HG02970 (cell line): ENCODE data around the gene SRCIN1.

ENCODE experiments used
- ATAC-seq: cut with Tn5 transposase; IDR thresholded peaks from one replicate; pipeline ENCODE4 v1.9.1; 2021; ENCODE audit warnings: mild to moderate bottlenecking, moderate library complexity, moderate number of reproducible peaks; ENCODE audit not compliant: unreplicated experiment, low FRiP score

SRCIN1 gene

GRCh38 chr17:38601539-38602351, 4.0 kb downstream of the SRCIN1 start:
- ATAC-seq: no peak

GRCh38 chr17:38600906-38601305, 4.8 kb downstream of the SRCIN1 start:
- ATAC-seq: no peak

GRCh38 chr17:38600416-38600815, 5.3 kb downstream of the SRCIN1 start:
- ATAC-seq: no peak

GRCh38 chr17:38599398-38599856, 6.3 kb downstream of the SRCIN1 start:
- no peak for ATAC-seq

GRCh38 chr17:38598995-38599394, 6.8 kb downstream of the SRCIN1 start:
- ATAC-seq: no peak

- no peak for ATAC-seq
These were observed 7.2 kb downstream of the SRCIN1 start for GRCh38 chr17:38598536-38598935.

GRCh38 chr17:38597375-38597774, 8.4 kb downstream of the SRCIN1 start:
- no peak for ATAC-seq

GRCh38 chr17:38596651-38597050, 9.1 kb downstream of the SRCIN1 start:
- no peak for ATAC-seq

GRCh38 chr17:38595892-38596291, 9.9 kb downstream of the SRCIN1 start:
- no peak for ATAC-seq

GRCh38 chr17:38594152-38594551, 11.6 kb downstream of the SRCIN1 start:
- ATAC-seq: no peak

- no peak for ATAC-seq
These were observed 13.3 kb downstream of the SRCIN1 start for GRCh38 chr17:38592487-38592886.

- no peak for ATAC-seq
These were observed 14.0 kb downstream of the SRCIN1 start for GRCh38 chr17:38591759-38592241.

- ATAC-seq: no peak
These were observed 14.6 kb downstream of the SRCIN1 start for GRCh38 chr17:38590988-38591758.

GRCh38 chr17:38589462-38590114, 16.2 kb downstream of the SRCIN1 start:
- ATAC-seq: no peak

GRCh38 chr17:38588788-38589174, 17.0 kb downstream of the SRCIN1 start:
- no peak for ATAC-seq

GRCh38 chr17:38587947-38588787, 17.6 kb downstream of the SRCIN1 start:
- ATAC-seq: no peak

GRCh38 chr17:38587203-38587602, 18.5 kb downstream of the SRCIN1 start:
- no peak for ATAC-seq

- no peak for ATAC-seq
These were observed 19.0 kb downstream of the SRCIN1 start for GRCh38 chr17:38586788-38587187.

- ATAC-seq: no peak
These were observed 19.7 kb downstream of the SRCIN1 start for GRCh38 chr17:38585918-38586529.
